ENCODE measurements around the gene TMEM179B. TPM values are rescaled to one million over a fixed set of nuclear protein-coding genes. Genes with fewer than 3 reads are reported as not detected.

The TMEM179B gene
- total and polyA plus RNA-seq, 9 of the 15 experiments (the other 6 are each of a cell fraction or from before 2014, with no cell fraction given) = 27.7 to 105 (median 37.0) TPM

GRCh38 chr11:62771144-62772021 is 15.8 kb upstream of the TMEM179B start, which contains the start of gene TAF6L (continued):
- TF ChIP-seq, protein P1, sequence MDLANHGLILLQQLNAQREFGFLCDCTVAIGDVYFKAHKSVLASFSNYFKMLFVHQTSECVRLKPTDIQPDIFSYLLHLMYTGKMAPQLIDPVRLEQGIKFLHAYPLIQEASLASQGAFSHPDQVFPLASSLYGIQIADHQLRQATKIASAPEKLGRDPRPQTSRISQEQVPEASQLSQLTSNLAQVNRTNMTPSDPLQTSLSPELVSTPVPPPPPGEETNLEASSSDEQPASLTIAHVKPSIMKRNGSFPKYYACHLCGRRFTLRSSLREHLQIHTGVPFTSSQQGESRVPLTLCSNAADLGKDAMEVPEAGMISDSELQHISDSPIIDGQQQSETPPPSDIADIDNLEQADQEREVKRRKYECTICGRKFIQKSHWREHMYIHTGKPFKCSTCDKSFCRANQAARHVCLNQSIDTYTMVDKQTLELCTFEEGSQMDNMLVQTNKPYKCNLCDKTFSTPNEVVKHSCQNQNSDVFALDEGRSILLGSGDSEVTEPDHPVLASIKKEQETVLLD (IDR thresholded peaks at IDR 0.05) = peak; percentile 63; the same call in 1 of the 2 replicates
- TF ChIP-seq EP300 (IDR thresholded peaks at IDR 0.05; ENCODE audit: low read length) = no peak; the same call in 1 of the 2 replicates
- peak; percentile 32; the same call in 1 of the 2 replicates for TF ChIP-seq NBN (IDR thresholded peaks at IDR 0.05; ENCODE audit: low read depth)
- TF ChIP-seq HNRNPH1 (optimal IDR thresholded peaks at IDR 0.05; ENCODE audit: low read depth, low read length) = no peak
- TF ChIP-seq ZFP30 (CRISPR knock-in tag; IDR thresholded peaks at IDR 0.05; ENCODE audit: borderline replicate concordance) = no peak
- peak; percentile 42 for TF ChIP-seq FOSL1 (tag; conservative IDR thresholded peaks at IDR 0.05)
- TF ChIP-seq ZNF740 (CRISPR knock-in tag; IDR thresholded peaks at IDR 0.05) = peak; percentile 95
- TF ChIP-seq ZNF740 (tag; IDR thresholded peaks at IDR 0.05) = peak in 1 of 2 experiments; percentile 87; a peak in 2 of 4 replicates
- TF ChIP-seq HMBOX1 (IDR thresholded peaks at IDR 0.05) = no peak
- TF ChIP-seq KAT8 (IDR thresholded peaks at IDR 0.05; ENCODE audit: low read depth) = no peak
- TF ChIP-seq, protein P2, sequence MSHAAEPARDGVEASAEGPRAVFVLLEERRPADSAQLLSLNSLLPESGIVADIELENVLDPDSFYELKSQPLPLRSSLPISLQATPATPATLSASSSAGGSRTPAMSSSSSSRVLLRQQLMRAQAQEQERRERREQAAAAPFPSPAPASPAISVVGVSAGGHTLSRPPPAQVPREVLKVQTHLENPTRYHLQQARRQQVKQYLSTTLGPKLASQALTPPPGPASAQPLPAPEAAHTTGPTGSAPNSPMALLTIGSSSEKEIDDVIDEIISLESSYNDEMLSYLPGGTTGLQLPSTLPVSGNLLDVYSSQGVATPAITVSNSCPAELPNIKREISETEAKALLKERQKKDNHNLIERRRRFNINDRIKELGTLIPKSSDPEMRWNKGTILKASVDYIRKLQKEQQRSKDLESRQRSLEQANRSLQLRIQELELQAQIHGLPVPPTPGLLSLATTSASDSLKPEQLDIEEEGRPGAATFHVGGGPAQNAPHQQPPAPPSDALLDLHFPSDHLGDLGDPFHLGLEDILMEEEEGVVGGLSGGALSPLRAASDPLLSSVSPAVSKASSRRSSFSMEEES (CRISPR knock-in tag; IDR thresholded peaks at IDR 0.05) = peak; percentile 99
- no peak for TF ChIP-seq ZNF764 (CRISPR knock-in tag; IDR thresholded peaks at IDR 0.05; ENCODE audit: low read depth)
- no peak for TF ChIP-seq SREBF1 (IDR thresholded peaks at IDR 0.05; ENCODE audit: borderline replicate concordance, low read depth, low read length)
- no peak for TF ChIP-seq ZNF589 (CRISPR knock-in tag; IDR thresholded peaks at IDR 0.05; ENCODE audit: low read depth)
- no peak for TF ChIP-seq TAL1 (IDR thresholded peaks at IDR 0.05)
- no peak for TF ChIP-seq MYBL2 (IDR thresholded peaks at IDR 0.05; ENCODE audit: low read depth)
- no peak for TF ChIP-seq MYBL2 (CRISPR knock-in tag; IDR thresholded peaks at IDR 0.05; ENCODE audit: borderline replicate concordance)
- TF ChIP-seq NR4A1 (CRISPR knock-in tag; IDR thresholded peaks at IDR 0.05) = no peak
- no peak for TF ChIP-seq NR4A1 (tag; IDR thresholded peaks at IDR 0.05)
- TF ChIP-seq ZNF384 (IDR thresholded peaks at IDR 0.05; ENCODE audit: low read depth, low read length) = no peak
- TF ChIP-seq, protein P3, sequence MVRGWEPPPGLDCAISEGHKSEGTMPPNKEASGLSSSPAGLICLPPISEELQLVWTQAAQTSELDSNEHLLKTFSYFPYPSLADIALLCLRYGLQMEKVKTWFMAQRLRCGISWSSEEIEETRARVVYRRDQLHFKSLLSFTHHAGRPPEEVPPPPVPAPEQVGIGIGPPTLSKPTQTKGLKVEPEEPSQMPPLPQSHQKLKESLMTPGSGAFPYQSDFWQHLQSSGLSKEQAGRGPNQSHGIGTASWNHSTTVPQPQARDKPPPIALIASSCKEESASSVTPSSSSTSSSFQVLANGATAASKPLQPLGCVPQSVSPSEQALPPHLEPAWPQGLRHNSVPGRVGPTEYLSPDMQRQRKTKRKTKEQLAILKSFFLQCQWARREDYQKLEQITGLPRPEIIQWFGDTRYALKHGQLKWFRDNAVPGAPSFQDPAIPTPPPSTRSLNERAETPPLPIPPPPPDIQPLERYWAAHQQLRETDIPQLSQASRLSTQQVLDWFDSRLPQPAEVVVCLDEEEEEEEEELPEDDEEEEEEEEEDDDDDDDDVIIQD (CRISPR knock-in tag; IDR thresholded peaks at IDR 0.05) = no peak
- no peak for TF ChIP-seq EWSR1 (IDR thresholded peaks at IDR 0.05; ENCODE audit: borderline replicate concordance, low read depth, partially characterized antibody)
